ENCODE data around the gene MAP1LC3B2. TPM values are rescaled to one million over a fixed set of nuclear protein-coding genes. Genes with fewer than 3 reads are reported as not detected.
"Not testable (repeated sequence)": the region's sequence is repeated elsewhere in the genome, so short reads cannot be mapped to it uniquely, and the experiment has no call there.

Gene MAP1LC3B2
- total and polyA plus RNA-seq, 9 donors, result 0.71 to 9.2 (median 5.3) TPM

- H3K27ac ChIP-seq (ENCODE audit: low read length), result peak overlapping the region; percentile 90
- WGBS (ENCODE audit: insufficient coverage), result 84% methylated on average over 15 of the region's 21 CpGs
- no peaks in the 10 kb centered on the region for H3K36me3 ChIP-seq (ENCODE audit: control insufficient read depth, insufficient read depth, low read length)
- no peaks in the 10 kb centered on the region for H3K27me3 ChIP-seq (ENCODE audit: control insufficient read depth, insufficient read depth, low read length)
- H3K4me1 ChIP-seq (ENCODE audit: control insufficient read depth, insufficient read depth, low read length), result peaks cover 28% of the 10 kb centered on the region
- H3K9me3 ChIP-seq (replicated peaks; ENCODE audit: control insufficient read depth, low read depth, low read length), result peaks cover 2% of the 10 kb centered on the region
- H3K4me3 ChIP-seq (ENCODE audit: low read length), result no peak overlapping the region
- no peak for DNase-seq
Observed at GRCh38 chr12:116558280-116559161, 660 bp upstream of the MAP1LC3B2 start.

GRCh38 chr12:116561181-116561821 is 2.1 kb downstream of the MAP1LC3B2 start:
- DNase-seq, result no peak
- peaks cover 28% of the 10 kb centered on the region for H3K4me1 ChIP-seq (ENCODE audit: control insufficient read depth, insufficient read depth, low read length)
- H3K9me3 ChIP-seq (replicated peaks; ENCODE audit: control insufficient read depth, low read depth, low read length), result peaks cover 8% of the 10 kb centered on the region
- WGBS (ENCODE audit: insufficient coverage), result 92% methylated on average over 1 of the region's 6 CpGs
- H3K27me3 ChIP-seq (ENCODE audit: control insufficient read depth, insufficient read depth, low read length), result no peaks in the 10 kb centered on the region
- H3K4me3 ChIP-seq (ENCODE audit: low read length), result no peak overlapping the region
- H3K27ac ChIP-seq (ENCODE audit: low read length), result no peak overlapping the region
- H3K36me3 ChIP-seq (ENCODE audit: control insufficient read depth, insufficient read depth, low read length), result no peaks in the 10 kb centered on the region

GRCh38 chr12:116562090-116562489 is 2.9 kb downstream of the MAP1LC3B2 start:
- no peak for DNase-seq
- Histone ChIP-seq H3K27ac (ENCODE audit: low read length) (no peak overlapping the region), H3K36me3 (ENCODE audit: control insufficient read depth, insufficient read depth, low read length) (no peaks in the 10 kb centered on the region), H3K4me1 (ENCODE audit: control insufficient read depth, insufficient read depth, low read length) (peaks cover 28% of the 10 kb centered on the region), H3K4me3 (ENCODE audit: low read length) (no peak overlapping the region), H3K27me3 (ENCODE audit: control insufficient read depth, insufficient read depth, low read length) (no peaks in the 10 kb centered on the region), H3K9me3 (replicated peaks; ENCODE audit: control insufficient read depth, low read depth, low read length) (peaks cover 8% of the 10 kb centered on the region)
- WGBS (ENCODE audit: insufficient coverage), result 98% methylated on average over 4 of the region's 7 CpGs

- no peak overlapping the region for H3K4me3 ChIP-seq (ENCODE audit: low read length)
- H3K36me3 ChIP-seq (ENCODE audit: control insufficient read depth, insufficient read depth, low read length), result no peaks in the 10 kb centered on the region
- no CpG with 5 or more reads among the region's 1 CpG for WGBS (ENCODE audit: insufficient coverage)
- no peak for DNase-seq
- no peaks in the 10 kb centered on the region for H3K27me3 ChIP-seq (ENCODE audit: control insufficient read depth, insufficient read depth, low read length)
- peaks cover 8% of the 10 kb centered on the region for H3K9me3 ChIP-seq (replicated peaks; ENCODE audit: control insufficient read depth, low read depth, low read length)
- H3K4me1 ChIP-seq (ENCODE audit: control insufficient read depth, insufficient read depth, low read length), result peaks cover 24% of the 10 kb centered on the region
- H3K27ac ChIP-seq (ENCODE audit: low read length), result no peak overlapping the region
Observed at GRCh38 chr12:116563262-116563661, 4.1 kb downstream of the MAP1LC3B2 start.

- H3K4me3 ChIP-seq (ENCODE audit: low read length), result no peak overlapping the region
- H3K36me3 ChIP-seq (ENCODE audit: control insufficient read depth, insufficient read depth, low read length), result no peaks in the 10 kb centered on the region
- peaks cover 16% of the 10 kb centered on the region for H3K4me1 ChIP-seq (ENCODE audit: control insufficient read depth, insufficient read depth, low read length)
- no peaks in the 10 kb centered on the region for H3K27me3 ChIP-seq (ENCODE audit: control insufficient read depth, insufficient read depth, low read length)
- H3K9me3 ChIP-seq (replicated peaks; ENCODE audit: control insufficient read depth, low read depth, low read length), result peaks cover 8% of the 10 kb centered on the region
- no peak overlapping the region for H3K27ac ChIP-seq (ENCODE audit: low read length)
- DNase-seq, result no peak
Observed at GRCh38 chr12:116564080-116564479, 4.9 kb downstream of the MAP1LC3B2 start.

GRCh38 chr12:116565221-116565620 is 6.0 kb downstream of the MAP1LC3B2 start:
- DNase-seq; H3K27me3 ChIP-seq (ENCODE audit: control insufficient read depth, insufficient read depth, low read length); H3K4me3 ChIP-seq (ENCODE audit: low read length); H3K27ac ChIP-seq (ENCODE audit: low read length); H3K4me1 ChIP-seq (ENCODE audit: control insufficient read depth, insufficient read depth, low read length); H3K36me3 ChIP-seq (ENCODE audit: control insufficient read depth, insufficient read depth, low read length); H3K9me3 ChIP-seq (replicated peaks; ENCODE audit: control insufficient read depth, low read depth, low read length): not testable (repeated sequence)
- 100% methylated on average over 1 of the region's 7 CpGs for WGBS (ENCODE audit: insufficient coverage)

- 82% methylated on average over 1 of the region's 2 CpGs for WGBS (ENCODE audit: insufficient coverage)
- no peaks in the 10 kb centered on the region for H3K27me3 ChIP-seq (ENCODE audit: control insufficient read depth, insufficient read depth, low read length)
- H3K4me3 ChIP-seq (ENCODE audit: low read length), result no peak overlapping the region
- H3K9me3 ChIP-seq (replicated peaks; ENCODE audit: control insufficient read depth, low read depth, low read length), result peaks cover 8% of the 10 kb centered on the region
- no peak for DNase-seq
- peaks cover 4% of the 10 kb centered on the region for H3K4me1 ChIP-seq (ENCODE audit: control insufficient read depth, insufficient read depth, low read length)
- no peaks in the 10 kb centered on the region for H3K36me3 ChIP-seq (ENCODE audit: control insufficient read depth, insufficient read depth, low read length)
- no peak overlapping the region for H3K27ac ChIP-seq (ENCODE audit: low read length)
Observed at GRCh38 chr12:116565963-116566362, 6.8 kb downstream of the MAP1LC3B2 start.

- no peak for DNase-seq
- no peak overlapping the region for H3K27ac ChIP-seq (ENCODE audit: low read length)
- no peak overlapping the region for H3K4me3 ChIP-seq (ENCODE audit: low read length)
- WGBS (ENCODE audit: insufficient coverage), result 59% methylated on average over 2 of the region's 2 CpGs
- H3K4me1 ChIP-seq (ENCODE audit: control insufficient read depth, insufficient read depth, low read length), result no peaks in the 10 kb centered on the region
- no peaks in the 10 kb centered on the region for H3K36me3 ChIP-seq (ENCODE audit: control insufficient read depth, insufficient read depth, low read length)
- no peaks in the 10 kb centered on the region for H3K27me3 ChIP-seq (ENCODE audit: control insufficient read depth, insufficient read depth, low read length)
- peaks cover 8% of the 10 kb centered on the region for H3K9me3 ChIP-seq (replicated peaks; ENCODE audit: control insufficient read depth, low read depth, low read length)
Observed at GRCh38 chr12:116568203-116568602, 9.0 kb downstream of the MAP1LC3B2 start.

- Histone ChIP-seq H3K9me3 (replicated peaks; ENCODE audit: control insufficient read depth, low read depth, low read length) (no peaks in the 10 kb centered on the region), H3K4me1 (ENCODE audit: control insufficient read depth, insufficient read depth, low read length) (no peaks in the 10 kb centered on the region), H3K27me3 (ENCODE audit: control insufficient read depth, insufficient read depth, low read length) (no peaks in the 10 kb centered on the region), H3K4me3 (ENCODE audit: low read length) (no peak overlapping the region), H3K36me3 (ENCODE audit: control insufficient read depth, insufficient read depth, low read length) (no peaks in the 10 kb centered on the region), H3K27ac (ENCODE audit: low read length) (no peak overlapping the region)
- no peak for DNase-seq
- 88% methylated on average over 1 of the region's 2 CpGs for WGBS (ENCODE audit: insufficient coverage)
Observed at GRCh38 chr12:116571089-116571488, 11.9 kb downstream of the MAP1LC3B2 start.

GRCh38 chr12:116573776-116574175 is 14.6 kb downstream of the MAP1LC3B2 start:
- Histone ChIP-seq H3K27me3 (ENCODE audit: control insufficient read depth, insufficient read depth, low read length) (no peaks in the 10 kb centered on the region), H3K9me3 (replicated peaks; ENCODE audit: control insufficient read depth, low read depth, low read length) (no peaks in the 10 kb centered on the region), H3K36me3 (ENCODE audit: control insufficient read depth, insufficient read depth, low read length) (no peaks in the 10 kb centered on the region), H3K4me3 (ENCODE audit: low read length) (no peak overlapping the region), H3K4me1 (ENCODE audit: control insufficient read depth, insufficient read depth, low read length) (no peaks in the 10 kb centered on the region), H3K27ac (ENCODE audit: low read length) (no peak overlapping the region)
- DNase-seq, result no peak
- 100% methylated on average over 1 of the region's 4 CpGs for WGBS (ENCODE audit: insufficient coverage)

Measured in muscle of leg (tissue), 11 donors.